ENCODE measurements around the gene SFXN5. TPM values are rescaled to one million over a fixed set of nuclear protein-coding genes. Genes with fewer than 3 reads are reported as not detected.

The SFXN5 gene
- total RNA-seq, 1 donor from 2014 or later, result 10.3 TPM

- intact Hi-C loops (cut with micrococcal nuclease), result loop anchor here (5.0 kb wide), 1 partner anchor 66 kb away; no protein-coding TSS in a partner anchor
Observed at GRCh38 chr2:72927619-72928550, 143.6 kb downstream of the SFXN5 start.

GRCh38 chr2:72926811-72927465 lies 144.6 kb downstream of the SFXN5 start:
- intact Hi-C loops (cut with micrococcal nuclease), result loop anchor here (1.0 to 5.0 kb wide), 2 partner anchors 10 to 65 kb away; partner anchors contain the start of gene EMX1

- intact Hi-C loops (cut with micrococcal nuclease), result loop anchor here (1.0 to 5.0 kb wide), 2 partner anchors 9 to 64 kb away; partner anchors contain the start of gene EMX1
Observed at GRCh38 chr2:72926368-72926767, 145.1 kb downstream of the SFXN5 start.

DNA sequence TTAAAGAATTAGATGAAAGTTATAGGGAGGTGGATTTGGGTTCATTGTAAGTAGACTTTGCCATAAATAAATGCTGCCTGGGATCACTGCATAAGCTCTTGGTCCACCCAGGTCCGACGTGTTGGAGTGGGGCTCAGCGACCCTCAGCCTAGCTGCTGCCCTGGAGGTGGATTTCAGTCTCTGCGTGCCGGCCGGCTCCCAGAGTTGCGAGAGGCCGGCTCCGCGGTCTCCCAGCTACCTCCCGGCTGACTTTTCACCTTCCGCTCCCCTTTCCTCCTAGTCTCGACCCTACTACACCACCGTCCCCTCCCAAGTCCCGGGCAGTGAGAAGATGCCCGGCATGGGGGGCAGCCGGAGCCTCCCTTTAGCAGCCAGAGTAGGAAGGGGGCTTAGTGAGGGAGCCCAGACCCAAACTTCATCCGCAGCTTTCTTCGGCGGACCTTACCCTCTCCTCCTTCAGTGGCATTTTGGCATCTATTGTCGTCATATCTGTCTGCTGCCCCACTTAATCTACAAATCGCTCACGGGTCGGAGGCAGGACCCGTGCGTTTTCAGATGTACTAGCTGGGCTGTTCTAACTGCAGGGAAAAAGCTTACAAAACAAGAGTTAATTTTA lies 146.1 kb downstream of the SFXN5 start:
- intact Hi-C loops (cut with micrococcal nuclease), result loop anchor here (5.0 kb wide), 1 partner anchor 63 kb away; no protein-coding TSS in a partner anchor

GRCh38 chr2:72924353-72925240 lies 146.9 kb downstream of the SFXN5 start:
- intact Hi-C loops (cut with micrococcal nuclease), result loop anchor here (5.0 kb wide), 1 partner anchor 62 kb away; no protein-coding TSS in a partner anchor

DNA sequence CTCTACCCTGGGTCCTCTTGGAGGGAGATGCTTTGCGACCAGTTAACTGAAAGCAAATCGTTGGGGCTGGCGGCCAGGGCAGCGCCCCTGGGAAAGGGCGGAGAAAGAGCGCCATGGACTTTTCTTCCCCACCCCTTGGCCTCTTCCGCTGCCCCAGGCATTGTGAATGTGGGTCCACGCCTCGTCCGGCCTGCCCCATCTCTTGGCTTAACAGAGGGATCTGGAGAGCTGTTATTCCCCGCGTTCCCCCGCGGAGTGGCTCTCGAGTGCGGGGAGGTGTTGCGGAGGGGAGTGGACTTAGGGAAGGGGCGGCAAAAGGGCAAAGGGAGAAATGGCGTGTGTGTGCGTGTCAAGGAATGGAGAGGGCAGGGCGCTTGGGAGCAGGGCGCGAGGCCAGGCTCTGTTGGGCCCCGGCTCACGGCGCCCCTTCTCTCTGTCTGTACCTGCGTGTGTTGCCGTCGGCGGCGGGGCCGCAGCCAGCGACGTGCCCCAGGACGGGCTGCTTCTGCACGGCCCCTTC lies 147.6 kb downstream of the SFXN5 start:
- intact Hi-C loops (cut with micrococcal nuclease), result no loop called here

DNA sequence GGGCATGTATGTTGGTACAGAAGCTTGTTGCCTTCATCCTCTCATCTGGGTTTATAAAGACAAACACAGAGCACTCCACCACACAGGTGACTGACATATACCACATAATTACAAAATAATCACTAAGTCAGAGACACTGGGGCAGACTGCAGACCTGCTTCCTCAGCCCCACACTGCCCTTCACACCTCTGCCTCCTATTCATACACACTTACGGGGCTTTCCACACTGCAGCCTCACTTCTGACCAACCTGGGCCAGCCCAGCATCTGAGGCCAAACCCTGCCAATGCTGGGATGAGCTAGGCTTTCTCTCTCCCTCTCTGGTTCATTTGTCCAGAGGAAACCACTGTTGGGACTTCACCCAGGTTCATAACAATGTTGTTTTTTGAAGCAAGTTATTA lies 149.7 kb downstream of the SFXN5 start:
- intact Hi-C loops (cut with micrococcal nuclease), result loop anchor here (2.0 kb wide), 1 partner anchor 773 kb away; no protein-coding TSS in a partner anchor

DNA sequence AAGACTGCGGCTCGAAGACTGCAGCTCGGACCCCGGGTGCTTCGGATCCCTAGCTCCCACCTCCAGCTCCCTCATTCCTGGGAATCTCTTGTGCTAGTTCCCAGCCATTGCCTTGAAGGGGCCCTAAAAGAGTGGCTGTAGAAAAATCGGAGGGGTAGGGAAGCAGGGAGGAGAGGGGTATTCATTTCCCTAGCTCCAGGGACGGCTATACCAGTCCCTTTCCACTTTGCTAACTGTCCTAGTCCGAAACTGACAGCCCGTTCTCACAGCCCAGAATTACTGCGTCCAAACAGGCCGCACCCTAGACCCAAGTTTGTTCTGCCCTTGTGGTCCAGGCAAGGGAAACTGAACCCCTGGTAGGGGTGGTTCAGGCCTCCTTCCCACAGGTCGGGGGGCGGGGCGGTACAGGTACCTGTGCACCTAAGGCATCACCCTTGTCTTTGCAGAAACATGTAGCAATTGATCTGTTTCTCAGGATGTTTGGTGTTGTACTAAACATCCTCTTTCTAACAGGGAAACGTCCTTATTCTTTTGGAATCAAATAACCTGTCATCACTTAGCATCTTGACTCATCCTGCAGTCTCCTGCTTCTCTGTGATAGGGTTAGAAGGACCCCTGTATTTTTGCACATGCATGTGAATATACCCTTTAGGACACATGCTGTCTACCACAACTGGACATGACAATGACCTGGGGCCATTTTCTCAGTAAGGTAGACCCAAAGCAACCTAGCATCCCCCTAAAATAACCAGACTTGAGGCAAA lies 150.2 kb downstream of the SFXN5 start:
- intact Hi-C loops (cut with micrococcal nuclease), result loop anchor here (2.0 kb wide), 1 partner anchor 772 kb away; no protein-coding TSS in a partner anchor

DNA sequence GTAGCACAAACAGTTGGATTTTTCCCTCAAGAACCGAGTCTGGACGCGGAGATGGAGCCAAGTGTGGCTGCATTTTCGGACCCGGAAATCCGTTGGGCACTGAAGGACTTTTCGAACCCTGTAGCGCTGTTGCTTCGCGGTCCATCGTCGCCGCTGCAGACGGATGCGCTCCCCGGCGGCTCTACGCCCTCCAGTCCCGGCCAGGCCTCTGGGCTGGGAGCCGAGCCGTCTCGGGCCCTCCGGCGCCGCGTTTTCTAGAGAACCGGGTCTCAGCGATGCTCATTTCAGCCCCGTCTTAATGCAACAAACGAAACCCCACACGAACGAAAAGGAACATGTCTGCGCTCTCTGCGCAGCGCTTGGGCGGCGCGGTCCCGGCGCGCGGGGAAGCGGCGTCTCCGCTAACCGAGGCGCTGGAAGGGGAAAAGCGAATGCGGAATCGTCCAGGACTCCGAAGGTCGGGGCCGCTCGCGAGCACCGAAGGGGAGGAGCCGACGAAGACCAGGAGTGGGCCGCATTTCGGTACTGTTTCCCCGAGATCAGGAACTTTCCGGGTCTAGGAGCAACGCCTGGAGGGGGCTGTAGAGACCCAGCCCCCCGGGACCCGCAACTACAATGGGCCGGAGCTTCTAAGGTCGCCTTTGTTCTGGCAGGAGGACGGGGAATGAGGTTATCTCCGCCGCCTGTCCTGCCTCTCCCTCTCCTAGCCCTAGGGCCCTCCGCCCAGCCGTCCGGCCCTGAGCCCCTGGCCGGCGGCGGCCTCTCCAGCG lies 151.0 kb downstream of the SFXN5 start:
- intact Hi-C loops (cut with micrococcal nuclease), result loop anchor here (2.0 kb wide), 1 partner anchor 772 kb away; no protein-coding TSS in a partner anchor

DNA sequence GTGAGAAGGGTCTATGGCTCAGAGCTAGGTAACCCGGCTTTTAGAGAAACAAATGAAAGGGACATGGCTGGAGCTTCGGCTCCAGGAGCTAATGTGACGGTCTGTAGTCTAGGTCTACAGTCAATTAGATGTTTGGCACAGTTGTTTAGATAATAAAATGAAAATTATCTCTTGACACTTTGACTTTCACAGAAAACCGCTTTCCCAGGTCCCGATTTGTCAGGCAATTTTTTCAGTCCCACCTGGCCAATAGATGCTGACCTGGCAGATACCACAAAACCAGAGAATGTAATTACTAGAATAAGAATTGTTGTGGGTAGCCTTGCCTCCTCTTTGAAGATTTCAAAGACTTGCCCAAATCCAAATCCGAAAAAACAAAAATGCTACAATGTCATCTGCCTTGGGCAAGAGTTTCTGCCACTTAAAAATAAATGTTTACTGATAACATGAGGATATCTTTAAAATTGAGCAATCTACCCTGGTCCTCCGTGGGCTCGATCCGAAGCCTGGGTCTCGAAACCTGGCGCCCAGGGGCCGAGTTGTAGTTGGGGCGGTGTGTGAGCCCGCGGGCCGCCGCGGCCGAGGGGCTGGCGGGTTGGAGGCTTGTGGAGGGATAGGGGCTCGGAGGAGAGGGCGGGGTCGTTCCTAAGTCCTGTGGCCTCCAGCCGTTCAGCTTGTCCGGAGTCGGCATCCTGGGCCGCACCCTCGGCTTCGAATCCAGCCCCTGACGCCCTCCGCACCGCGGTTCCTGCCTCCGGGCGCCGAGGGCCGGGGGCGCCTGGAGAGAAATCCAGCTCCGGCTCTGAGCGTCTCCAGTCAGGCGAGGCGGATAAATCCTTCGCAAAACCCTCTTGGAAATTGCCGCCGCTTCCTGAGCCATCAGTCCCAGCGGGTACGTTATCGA lies 151.8 kb downstream of the SFXN5 start:
- intact Hi-C loops (cut with micrococcal nuclease), result loop anchor here (2.0 to 5.0 kb wide), 2 partner anchors 373 to 771 kb away; partner anchors contain the start of gene EGR4

GRCh38 chr2:72917877-72918553 lies 153.5 kb downstream of the SFXN5 start:
- intact Hi-C loops (cut with micrococcal nuclease), result loop anchor here (1.0 to 5.0 kb wide), 3 partner anchors 8 to 374 kb away; partner anchors contain the start of genes EGR4 and SPR

DNA sequence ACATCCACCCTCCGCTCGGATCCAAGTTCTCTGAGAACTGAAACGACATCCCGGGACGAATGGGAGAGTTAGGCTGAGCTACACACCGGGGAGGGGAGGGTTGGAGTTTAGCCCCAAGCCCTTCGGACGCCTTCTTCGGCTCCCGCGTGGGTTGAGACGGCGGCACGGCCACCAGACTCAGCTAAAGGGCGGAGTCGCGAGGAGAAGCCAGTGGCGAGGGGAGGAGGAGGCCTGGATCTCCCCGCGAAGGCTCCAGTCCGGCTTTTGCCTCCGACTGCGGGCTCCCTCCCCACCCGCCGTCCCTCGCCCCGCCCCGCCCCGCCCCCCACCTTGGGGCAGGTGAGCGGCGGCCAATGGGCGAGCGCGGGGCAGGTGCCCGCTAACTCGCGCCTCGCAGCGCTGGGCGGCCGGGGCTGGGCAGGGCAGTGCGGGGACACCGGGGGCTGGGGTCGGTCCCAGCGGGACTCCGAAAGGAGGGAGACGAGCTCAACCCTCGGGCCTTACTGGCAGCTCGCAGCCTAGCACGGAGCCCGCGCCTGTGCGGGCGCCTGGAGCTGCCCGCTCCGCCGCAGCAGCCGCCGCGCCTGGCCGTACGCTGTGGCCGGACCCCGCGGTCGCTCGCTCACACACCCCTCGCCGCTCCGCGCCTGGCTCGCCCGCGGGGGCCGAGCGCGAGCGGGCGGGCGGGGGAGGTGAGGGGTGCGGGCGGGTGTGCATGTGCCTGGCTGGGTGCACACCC lies 154.2 kb downstream of the SFXN5 start, which contains the start of gene EMX1:
Gene EMX1 (plus strand): TSS at position 382 of the 739 bp plus-strand sequence. CDS start 334 bp downstream, at position 716.
- intact Hi-C loops (cut with micrococcal nuclease), result loop anchor here (1.0 to 5.0 kb wide), 3 partner anchors 9 to 375 kb away; partner anchors contain the start of genes EGR4 and SPR

DNA sequence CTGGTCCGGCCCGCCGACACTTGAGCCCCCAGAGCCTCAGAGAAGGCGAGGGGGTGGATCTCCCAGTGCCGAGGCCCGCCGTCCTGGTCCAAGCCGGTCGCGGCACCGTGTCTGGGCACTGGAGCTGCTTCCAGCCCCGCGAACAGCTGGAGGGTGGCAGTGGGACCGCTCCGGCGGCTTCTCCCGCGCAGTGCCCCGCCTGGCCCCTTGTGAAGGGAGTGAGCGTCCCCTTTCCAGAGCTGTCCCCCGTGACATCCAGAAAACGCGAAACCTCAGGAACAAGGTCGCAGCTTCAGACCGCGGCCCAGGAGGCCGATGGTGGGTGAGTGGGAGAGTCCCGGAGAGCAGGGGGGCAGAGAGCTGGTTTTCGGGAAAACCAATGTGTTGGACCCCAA lies 154.8 kb downstream of the SFXN5 start:
- intact Hi-C loops (cut with micrococcal nuclease), result loop anchor here (1.0 to 5.0 kb wide), 3 partner anchors 10 to 376 kb away; partner anchors contain the start of genes EGR4 and SPR

GRCh38 chr2:72915907-72916742 lies 155.4 kb downstream of the SFXN5 start:
- intact Hi-C loops (cut with micrococcal nuclease), result loop anchor here (2.0 to 5.0 kb wide), 2 partner anchors 29 to 376 kb away; partner anchors contain the start of genes EGR4 and SPR
